K562 (cell line): ENCODE results near the gene DTNB. TPM values are rescaled to one million over a fixed set of nuclear protein-coding genes. Genes with fewer than 3 reads are reported as not detected.

ENCODE experiments used
- ATAC-seq: fragments of 200-7000 bp; cut with Tn5 transposase; 3 replicates; pipeline ENCODE4 v1.9.1; 2020; ENCODE audit warnings: moderate library complexity
- BruUV-seq: library from RNA; stranded (reverse); fragments of 400-500 nt; replicated peaks from 2 replicates; lab custom pipeline; 2021; lab: Mats Ljungman, UMichigan
- CTCF ChIA-PET: fragments of 300-600 bp; formaldehyde crosslinking; extraction: SDS; loops from one replicate; lab custom pipeline; 2021; ENCODE audit warnings: low intra/inter-chr PET ratio; lab: Yijun Ruan, JAX
- POLR2A ChIA-PET: fragments of 300-600, 350-650 bp; sonication (Branson Sonifier 250); formaldehyde crosslinking; extraction: SDS; loops from one replicate; lab custom pipeline; 2021; ENCODE audit warnings: antibody characterized with exemption, inconsistent platforms; lab: Yijun Ruan, JAX
- DNase-seq, 4 experiments: peaks; one replicate each; pipeline versions ENCODE4 v3.0.0 to v3.0.0-alpha.2; 2011 to 2018; ENCODE audit warnings: low spot score in 3 of 4, mixed read lengths in 3 of 4; ENCODE audit errors: extremely low read depth in 1 of 4
- FAIRE-seq: peaks from 2 replicates; lab custom pipeline; 2011; peaks lifted over from hg19 to GRCh38; lab: Jason Lieb, UNC
- H2AFZ ChIP-seq: 2 replicates; pipeline ENCODE4 v1.6.0; 2011; ENCODE audit warnings: low read depth, low read length, control low read depth, inconsistent platforms
- H3K27ac ChIP-seq: fragments of 200-600 bp; 3 replicates; pipeline ENCODE4 v1.8.0; 2011; ENCODE audit warnings: low read depth, mild to moderate bottlenecking, control low read depth, inconsistent platforms, low read length, moderate library complexity, mixed read lengths; ENCODE audit errors: extremely low read depth
- H3K27me3 ChIP-seq, 2 experiments: fragments of 300-600 bp in 1 of 2; 2 replicates in 1 of 2; 3 replicates in 1 of 2; pipeline versions ENCODE4 v1.6.0 to v1.8.0; 2011; ENCODE audit warnings: inconsistent platforms in 2 of 2, low read length in 2 of 2, mild to moderate bottlenecking in 1 of 2, mixed read lengths in 1 of 2, moderate library complexity in 1 of 2; ENCODE audit not compliant: control insufficient read depth in 2 of 2, insufficient read depth in 2 of 2
- H3K36me3 ChIP-seq: fragments of 300-600 bp; 3 replicates; pipeline ENCODE4 v1.8.0; 2011; ENCODE audit warnings: mild to moderate bottlenecking, low read length, inconsistent platforms; ENCODE audit not compliant: control insufficient read depth, insufficient read depth
- H3K4me1 ChIP-seq, 2 experiments: fragments of 200-600 bp in 1 of 2; replicated peaks in 1 of 2; 2 replicates in 1 of 2; 3 replicates in 1 of 2; pipeline versions ENCODE4 v1.5.1 to v1.8.0; 2011; ENCODE audit warnings: inconsistent platforms in 2 of 2, low read length in 2 of 2, mild to moderate bottlenecking in 1 of 2, mixed read lengths in 1 of 2, moderate library complexity in 1 of 2; ENCODE audit not compliant: control insufficient read depth in 2 of 2, insufficient read depth in 2 of 2
- H3K4me2 ChIP-seq: 2 replicates; pipeline ENCODE4 v1.6.1; 2011; ENCODE audit warnings: low read length, control low read depth, inconsistent platforms, mixed read lengths; ENCODE audit not compliant: insufficient read depth
- H3K4me3 ChIP-seq: fragments of 200-600 bp; sonication (generic), shearing (Covaris generic); 2 replicates; pipeline ENCODE4 v1.5.1; 2016; ENCODE audit warnings: control low read depth, inconsistent platforms
- H3K79me2 ChIP-seq: fragments of 200-600 bp; 3 replicates; pipeline ENCODE4 v1.8.0; 2011; ENCODE audit warnings: low read length, inconsistent platforms; ENCODE audit not compliant: control insufficient read depth, insufficient read depth
- H3K9ac ChIP-seq, 2 experiments: 2 replicates each; pipeline versions ENCODE4 v1.6.0 to v1.6.1; 2011; ENCODE audit warnings: low read depth in 2 of 2, low read length in 2 of 2, control low read depth in 1 of 2, inconsistent platforms in 1 of 2, mild to moderate bottlenecking in 1 of 2, mixed read lengths in 1 of 2; ENCODE audit not compliant: insufficient read depth in 1 of 2
- H3K9me1 ChIP-seq: one replicate; pipeline ENCODE4 v1.6.0; 2011; ENCODE audit warnings: inconsistent platforms, mild to moderate bottlenecking, low read length, moderate library complexity; ENCODE audit not compliant: control insufficient read depth, insufficient read depth
- H3K9me3 ChIP-seq: replicated peaks from 2 replicates; pipeline ENCODE4 v1.5.1; 2011; ENCODE audit warnings: low read depth, low read length, inconsistent platforms; ENCODE audit not compliant: control insufficient read depth, insufficient read depth
- H4K20me1 ChIP-seq: replicated peaks from 2 replicates; pipeline ENCODE4 v1.6.1; 2011; ENCODE audit warnings: low read length, inconsistent platforms, mixed read lengths; ENCODE audit not compliant: control insufficient read depth, insufficient read depth
- C11orf30 ChIP-seq: fragments of 450-650 bp; IDR thresholded peaks from 2 replicates; pipeline ENCODE4 v1.6.1; 2016; ENCODE audit warnings: low read depth, mild to moderate bottlenecking
- CHD1 ChIP-seq: fragments of 200-600 bp; sonication (generic); IDR thresholded peaks from one replicate; pipeline ENCODE4 v1.6.1; 2012; ENCODE audit warnings: mild to moderate bottlenecking, moderate library complexity, low read length, inconsistent platforms
- ELF1 ChIP-seq: fragments of 200-800 bp; sonication (Bioruptor generic); IDR thresholded peaks from 2 replicates; pipeline ENCODE4 v1.6.1; 2016; ENCODE audit warnings: missing genetic modification characterization, missing compliant biosample characterization
- FOS ChIP-seq: IDR thresholded peaks from 3 replicates; pipeline ENCODE4 v1.6.1; 2011; ENCODE audit not compliant: insufficient read length; ENCODE audit errors: extremely low read depth
- GTF2B ChIP-seq: IDR thresholded peaks from 2 replicates; pipeline ENCODE4 v1.6.1; 2011; ENCODE audit not compliant: insufficient read length; ENCODE audit errors: extremely low read depth
- IFI16 ChIP-seq: fragments of 250-450 bp; sonication (Bioruptor Pico); IDR thresholded peaks from 2 replicates; pipeline ENCODE4 v2.1.2; 2022; ENCODE audit warnings: mild to moderate bottlenecking, inconsistent platforms
- NFE2 ChIP-seq: IDR thresholded peaks from 2 replicates; pipeline ENCODE4 v1.6.1; 2014; ENCODE audit warnings: antibody characterized with exemption, low read depth
- NFYB ChIP-seq: IDR thresholded peaks from 2 replicates; pipeline ENCODE4 v1.6.1; 2011; ENCODE audit warnings: mild to moderate bottlenecking, moderate library complexity; ENCODE audit not compliant: insufficient read length; ENCODE audit errors: extremely low read depth
- PHB ChIP-seq: fragments of 250-450 bp; sonication (Bioruptor Pico); IDR thresholded peaks from 2 replicates; pipeline ENCODE4 v1.5.0; 2021
- PHF21A ChIP-seq: fragments of 450-650 bp; IDR thresholded peaks from 2 replicates; pipeline ENCODE4 v1.6.1; 2017; ENCODE audit warnings: low read depth, borderline replicate concordance
- RBM34 ChIP-seq: fragments of 200-400 bp; formaldehyde crosslinking; IDR thresholded peaks from 2 replicates; pipeline ENCODE4 v1.6.1; 2018; ENCODE audit warnings: low read length, borderline replicate concordance; ENCODE audit not compliant: insufficient read depth
- SRSF1 ChIP-seq: fragments of 200-400 bp; formaldehyde crosslinking; IDR thresholded peaks from 2 replicates; pipeline ENCODE4 v1.6.1; 2017; ENCODE audit warnings: mild to moderate bottlenecking, low read depth, low read length, moderate library complexity
- TOE1 ChIP-seq, 2 experiments: fragments of 450-650 bp in 1 of 2; sonication (generic) in 1 of 2; formaldehyde crosslinking in 1 of 2; IDR thresholded peaks; 2 replicates each; pipeline versions ENCODE4 v1.7.1 to v1.8.0; 2016 to 2022; ENCODE audit warnings: borderline replicate concordance in 2 of 2, mild to moderate bottlenecking in 2 of 2, antibody characterized with exemption in 1 of 2, inconsistent platforms in 1 of 2, low read depth in 1 of 2, missing genetic modification reagents in 1 of 2, moderate library complexity in 1 of 2
- ZBTB8A ChIP-seq: fragments of 450-650 bp; IDR thresholded peaks from 2 replicates; pipeline ENCODE4 v1.6.1; 2018; ENCODE audit warnings: mild to moderate bottlenecking, moderate library complexity; ENCODE audit not compliant: partially characterized antibody
- ZNF347 ChIP-seq: fragments of 450-650 bp; formaldehyde crosslinking; IDR thresholded peaks from 2 replicates; pipeline ENCODE4 v1.4.0; 2020; ENCODE audit warnings: low read depth, mild to moderate bottlenecking, moderate library complexity
- ZNF695 ChIP-seq: fragments of 450-650 bp; formaldehyde crosslinking; IDR thresholded peaks from 2 replicates; pipeline ENCODE4 v1.4.0; 2020; ENCODE audit warnings: mild to moderate bottlenecking, moderate library complexity
- WGBS: fragments of 100-300 bp; shearing (Covaris generic); methylation state at CpG from one replicate; pipeline ENCODE4 v1.1.6; 2016; ENCODE audit warnings: low coverage, mixed read lengths; ENCODE audit not compliant: insufficient coverage; ENCODE audit errors: missing lambda C conversion rate; 5-methylcytosine and 5-hydroxymethylcytosine counted together
- in situ Hi-C: fragments of 300-500 bp; cut with MboI; formaldehyde crosslinking; loops from 4 replicates; pipeline ENCODE4 v1.15.0; 2018; ENCODE audit warnings: inconsistent platforms, mixed read lengths
- intact Hi-C: fragments of 100-400 bp; cut with micrococcal nuclease; formaldehyde crosslinking; loops from 2 replicates; pipeline ENCODE4 v1.14.2; 2022
- polyA plus RNA-seq, 8 experiments: library from polyadenylated mRNA; depleted of rRNA in 4 of 8; stranded (reverse) in 5 of 8; unstranded in 3 of 8; fragments of >200 nt; fragmentation: Nextera tagmentation in 2 of 8; fragmentation: Illumina TruSeq in 1 of 8; extraction: Ambion mirVana in 2 of 8; extraction: Trizol in 1 of 8; gene quantifications; 2 replicates each; pipeline versions ENCODE4 v1.2.1 to v1.2.3, GENCODE V29; 2011 to 2014; ENCODE audit warnings: inconsistent platforms in 1 of 8, missing spikeins in 1 of 8
- total RNA-seq, 7 experiments: library from RNA; depleted of rRNA in 6 of 7; stranded (reverse); fragments of >200 nt in 6 of 7; fragmentation: Illumina TruSeq in 2 of 7; extraction: Trizol in 2 of 7; gene quantifications; 2 replicates each; pipeline versions ENCODE4 v1.2.1 to v1.2.3, GENCODE V29; 2011 to 2021; ENCODE audit warnings: low replicate concordance in 1 of 7
- TF ChIP-seq, protein P1 (sequence below), 3 experiments: fragments of 200-800 bp in 1 of 3; sonication (Bioruptor generic) in 1 of 3; sonication (generic) in 1 of 3; formaldehyde crosslinking in 1 of 3; IDR thresholded peaks; 2 replicates each; pipeline versions ENCODE4 v1.6.1 to v1.8.0; 2016 to 2022; ENCODE audit warnings: mild to moderate bottlenecking in 2 of 3, missing compliant biosample characterization in 2 of 3, missing genetic modification characterization in 2 of 3, missing genetic modification reagents in 1 of 3
- TF ChIP-seq, protein P2 (sequence below): sonication (generic); formaldehyde crosslinking; IDR thresholded peaks from 2 replicates; pipeline ENCODE4 v1.8.0; 2022; ENCODE audit warnings: mild to moderate bottlenecking, missing genetic modification reagents

DTNB gene
- total and polyA plus RNA-seq, 9 of the 15 experiments (the other 6 are each of a cell fraction or from before 2014, with no cell fraction given) = 0.18 to 2.0 (median 0.77) TPM; not detected in 2

DNA sequence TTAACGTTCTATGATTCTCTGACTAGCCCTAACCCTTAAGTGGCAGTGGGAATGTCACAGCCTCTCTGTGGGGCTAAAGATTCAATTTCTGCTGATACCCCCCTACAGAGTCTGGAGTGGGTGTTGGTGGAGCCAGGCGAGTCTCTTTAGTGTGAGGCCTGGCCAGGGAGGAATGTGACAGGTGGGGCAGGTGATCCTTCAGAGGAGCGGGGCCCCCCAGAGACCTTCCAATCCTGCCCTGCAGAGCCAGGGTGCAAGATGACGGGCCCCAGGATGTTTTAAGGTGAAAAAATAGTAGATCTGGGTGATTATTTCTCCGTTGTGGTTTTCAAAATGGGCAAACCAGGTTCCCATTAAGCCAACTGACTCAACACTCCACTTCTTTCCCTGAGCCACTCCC lies 303.5 kb downstream of the DTNB start (continued):
- TF ChIP-seq, protein P1, sequence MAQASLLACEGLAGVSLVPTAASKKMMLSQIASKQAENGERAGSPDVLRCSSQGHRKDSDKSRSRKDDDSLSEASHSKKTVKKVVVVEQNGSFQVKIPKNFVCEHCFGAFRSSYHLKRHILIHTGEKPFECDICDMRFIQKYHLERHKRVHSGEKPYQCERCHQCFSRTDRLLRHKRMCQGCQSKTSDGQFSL (CRISPR knock-in tag; IDR thresholded peaks at IDR 0.05) = no peak
- TF ChIP-seq, protein P1 (tag; IDR thresholded peaks at IDR 0.05) = no peak
- TF ChIP-seq RBM34 = no peak
- no peak for TF ChIP-seq ZNF347 (CRISPR knock-in tag)
- TF ChIP-seq TOE1 (IDR thresholded peaks at IDR 0.05; ENCODE audit: borderline replicate concordance) = no peak
- no peak for TF ChIP-seq TOE1 (CRISPR knock-in tag; IDR thresholded peaks at IDR 0.05; ENCODE audit: borderline replicate concordance, low read depth)
- TF ChIP-seq, all 486 proteins: peak for 0

DNA sequence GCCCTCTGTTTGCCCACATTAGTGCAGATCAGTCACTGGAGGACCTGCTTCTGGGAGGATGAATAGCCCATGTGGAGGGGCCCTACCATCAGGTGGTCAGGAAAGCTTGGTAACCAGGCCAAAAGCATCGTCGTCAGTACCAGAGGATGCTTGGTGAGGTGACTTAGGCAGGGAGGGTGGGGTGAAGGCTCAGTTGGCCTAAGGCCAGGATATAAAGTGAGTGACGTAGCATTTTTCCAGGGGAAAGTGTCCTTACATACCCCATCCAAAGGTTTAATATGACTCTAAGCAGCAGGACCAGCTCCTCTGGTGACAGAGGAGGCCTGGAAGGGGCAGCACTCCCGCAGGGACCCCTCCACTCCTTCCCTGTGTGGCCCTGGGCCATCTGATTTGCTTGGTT lies 303.9 kb downstream of the DTNB start:
- H3K9ac ChIP-seq = peak overlapping the region in 1 of 2 experiments; percentile 35; a peak in 1 of 4 replicates
- no peaks in the 10 kb centered on the region for H3K36me3 ChIP-seq
- ChIA-PET POLR2A (interaction anchor here (0.5 kb wide), 1 partner anchor 112 kb away, joined by 3 read pairs; no protein-coding TSS in a partner anchor), CTCF (no interaction called here)
- WGBS = 0% methylated on average over 4 of the region's 4 CpGs
- H4K20me1 ChIP-seq = no peaks in the 10 kb centered on the region
- no peak overlapping the region for H2AFZ ChIP-seq
- no peaks in the 10 kb centered on the region for H3K79me2 ChIP-seq
- H3K27ac ChIP-seq = no peak overlapping the region
- no peak for ATAC-seq
- in situ Hi-C loops (no loop called here), intact Hi-C loops (no loop called here)
- peaks cover 13 to 67% of the 10 kb centered on the region in 2 experiments; a peak in 3 of 5 replicates for H3K27me3 ChIP-seq
- H3K4me3 ChIP-seq = no peak overlapping the region
- no peak for FAIRE-seq
- no peak for DNase-seq
- no peak overlapping the region for H3K4me2 ChIP-seq
- no TSS peak for BruUV-seq
- no peaks in the 10 kb centered on the region for H3K9me1 ChIP-seq
- H3K4me1 ChIP-seq = no peaks in the 10 kb centered on the region; a peak in 1 of 5 replicates
- no peaks in the 10 kb centered on the region for H3K9me3 ChIP-seq
- TF ChIP-seq IFI16 (CRISPR knock-in tag) (no peak), ZBTB8A (no peak), ELF1 (no peak), GTF2B (no peak), NFE2 (0 out of 2 replicates have a peak, but pooled peaks have one; percentile 20), NFYB (no peak), PHB (CRISPR knock-in tag) (no peak), CHD1 (no peak), C11orf30 (peak; percentile 16; the same call in 1 of the 2 replicates), FOS (no peak), PHF21A (no peak), SRSF1 (no peak), ZNF695 (CRISPR knock-in tag) (no peak)
- TF ChIP-seq, protein P2, sequence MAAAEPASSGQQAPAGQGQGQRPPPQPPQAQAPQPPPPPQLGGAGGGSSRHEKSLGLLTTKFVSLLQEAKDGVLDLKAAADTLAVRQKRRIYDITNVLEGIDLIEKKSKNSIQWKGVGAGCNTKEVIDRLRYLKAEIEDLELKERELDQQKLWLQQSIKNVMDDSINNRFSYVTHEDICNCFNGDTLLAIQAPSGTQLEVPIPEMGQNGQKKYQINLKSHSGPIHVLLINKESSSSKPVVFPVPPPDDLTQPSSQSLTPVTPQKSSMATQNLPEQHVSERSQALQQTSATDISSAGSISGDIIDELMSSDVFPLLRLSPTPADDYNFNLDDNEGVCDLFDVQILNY (CRISPR knock-in tag) = no peak
